ENCODE results near the gene MC1R. TPM values are rescaled to one million over a fixed set of nuclear protein-coding genes. Genes with fewer than 3 reads are reported as not detected.

The MC1R gene
- total RNA-seq, 8 experiments from 2014 or later, result 2.8 to 8.4 (median 5.1) TPM

DNA sequence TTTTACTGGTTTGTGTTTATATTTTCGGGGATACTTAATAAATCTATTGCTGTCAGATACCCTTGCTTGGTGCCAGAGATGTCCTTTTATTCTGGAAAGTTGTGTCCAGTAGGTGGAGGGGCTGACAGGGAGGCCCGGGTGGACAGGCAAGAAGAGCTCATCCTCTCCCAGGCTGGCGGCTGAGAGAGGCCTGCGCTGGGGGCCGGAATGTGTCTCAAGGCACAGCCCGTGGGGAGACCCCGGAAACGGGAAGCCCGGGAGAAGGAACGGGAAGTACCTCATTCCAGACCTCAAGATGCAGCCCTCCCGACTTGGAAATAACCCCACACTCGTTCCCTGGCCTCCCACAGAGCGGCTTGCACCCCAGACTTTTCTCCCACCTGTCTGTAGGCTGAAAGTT, 17.4 kb downstream of the MC1R start:
- Histone ChIP-seq H3K4me3 (no peak overlapping the region), H3K4me1 (replicated peaks in 1 of 2) (peaks cover 13 to 15% of the 10 kb centered on the region in 2 donors), H3K27ac (peak overlapping the region in 1 of 2 donors; percentile 4)
- no peak for ATAC-seq (replicated peaks in 6 of 8)
- in situ Hi-C loops (cut with MboI; ENCODE audit: low pct_unique_long_range_greater_than_20kb in 2 of 9, low sequenced_read_pairs in 9 of 9, unreplicated experiment in 9 of 9), result no loop called here
- WGBS, 10 experiments, result 83 to 100% (median 91%) methylated on average over 1 to 10 of the region's 13 CpGs; no CpG with 5 or more reads in 2 of the 10 experiments

GRCh38 chr16:89936508-89936907, 17.8 kb downstream of the MC1R start:
- peak in 2 of 8 experiments; percentile 6 to 7 for ATAC-seq (replicated peaks in 6 of 8)
- Histone ChIP-seq H3K27ac (no peak overlapping the region), H3K4me1 (replicated peaks in 1 of 2) (peaks cover 13 to 15% of the 10 kb centered on the region in 2 donors), H3K4me3 (no peak overlapping the region)
- in situ Hi-C loops (cut with MboI; ENCODE audit: low pct_unique_long_range_greater_than_20kb in 2 of 9, low sequenced_read_pairs in 9 of 9, unreplicated experiment in 9 of 9), result no loop called here
- WGBS, 10 experiments, result 73 to 92% (median 90%) methylated on average over 2 to 3 of the region's 14 CpGs; no CpG with 5 or more reads in 7 of the 10 experiments

DNA sequence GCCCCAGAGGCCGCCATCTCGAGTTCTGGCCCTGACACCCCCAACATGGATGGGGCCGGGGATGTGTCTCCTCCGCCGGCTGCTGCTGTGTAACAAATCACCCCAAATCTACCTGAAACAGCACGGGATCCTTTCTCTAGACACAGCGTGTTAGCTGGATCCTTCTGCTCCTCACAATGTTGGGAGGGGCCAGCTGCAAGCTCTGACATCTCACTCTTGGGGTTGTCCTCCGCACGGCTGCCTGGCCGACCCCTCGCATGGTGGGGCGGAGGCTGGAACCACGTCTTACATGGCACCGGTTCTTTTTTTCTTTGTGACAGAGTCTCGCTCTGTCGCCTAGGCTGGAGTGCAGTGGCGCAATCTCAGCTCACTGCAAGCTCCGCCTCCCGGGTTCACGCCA, 18.3 kb downstream of the MC1R start:
- H3K27ac ChIP-seq, result no peak overlapping the region
- peak in 2 of 8 experiments; percentile 2 to 3 for ATAC-seq (replicated peaks in 6 of 8)
- no peak overlapping the region for H3K4me3 ChIP-seq
- in situ Hi-C loops (cut with MboI; ENCODE audit: low pct_unique_long_range_greater_than_20kb in 2 of 9, low sequenced_read_pairs in 9 of 9, unreplicated experiment in 9 of 9), result no loop called here
- H3K4me1 ChIP-seq (replicated peaks in 1 of 2), result peaks cover 13 to 15% of the 10 kb centered on the region in 2 donors
- 60 to 100% (median 94%) methylated on average over 1 to 9 of the region's 20 CpGs; no CpG with 5 or more reads in 6 of the 10 experiments for WGBS, 10 experiments

DNA sequence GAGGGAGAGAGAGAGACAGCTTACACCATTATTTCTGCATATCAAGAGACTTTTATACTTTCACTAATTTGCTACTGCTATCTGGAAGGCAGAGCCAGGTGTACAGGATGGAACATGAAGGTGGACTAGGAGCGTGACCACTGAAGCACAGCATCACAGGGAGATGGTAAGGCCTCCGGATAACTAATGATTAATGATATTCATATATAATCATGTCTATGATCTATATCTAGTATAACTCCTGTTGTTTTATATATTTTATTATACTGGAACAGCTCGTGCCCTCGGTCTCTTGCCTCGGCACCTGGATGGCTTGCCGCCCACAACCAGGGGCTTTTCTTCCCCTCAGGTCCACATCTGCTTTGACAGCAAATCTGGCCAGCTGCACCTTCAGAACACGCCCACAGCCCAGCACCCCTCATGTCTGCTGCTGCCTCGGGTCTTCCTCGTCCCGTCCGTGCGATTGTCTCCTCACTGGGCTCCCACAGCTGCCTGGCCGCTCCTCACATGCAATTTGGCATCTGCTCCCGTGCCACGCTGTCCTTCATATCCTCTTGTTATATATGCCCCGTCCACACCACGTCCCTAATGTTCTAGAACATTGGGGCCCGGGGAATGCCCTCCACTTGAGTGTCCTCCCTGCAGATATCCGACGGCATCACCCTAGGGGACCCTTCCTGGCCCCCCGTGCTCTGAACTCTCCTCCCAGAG, 19.7 kb downstream of the MC1R start:
- Histone ChIP-seq H3K4me3 (peak overlapping the region in 1 of 5 donors; percentile 13), H3K4me1 (replicated peaks in 1 of 2) (peaks cover 13 to 15% of the 10 kb centered on the region in 2 donors), H3K27ac (peak overlapping the region in 1 of 2 donors; percentile 19)
- in situ Hi-C loops (cut with MboI; ENCODE audit: low pct_unique_long_range_greater_than_20kb in 2 of 9, low sequenced_read_pairs in 9 of 9, unreplicated experiment in 9 of 9), result no loop called here
- peak in 4 of 8 experiments; percentile 6 to 25 (median 10) for ATAC-seq (replicated peaks in 6 of 8)
- 50 to 100% (median 80%) methylated on average over 1 to 10 of the region's 21 CpGs; no CpG with 5 or more reads in 2 of the 10 experiments for WGBS, 10 experiments

GRCh38 chr16:89944773-89945172, 26.1 kb downstream of the MC1R start:
- ATAC-seq (replicated peaks in 6 of 8), result no peak
- H3K27ac ChIP-seq, result no peak overlapping the region
- peaks cover 8 to 9% of the 10 kb centered on the region in 2 donors for H3K4me1 ChIP-seq (replicated peaks in 1 of 2)
- in situ Hi-C loops (cut with MboI; ENCODE audit: low pct_unique_long_range_greater_than_20kb in 2 of 9, low sequenced_read_pairs in 9 of 9, unreplicated experiment in 9 of 9), result no loop called here
- WGBS, 10 experiments, result 25 to 92% (median 61%) methylated on average over 2 to 5 of the region's 5 CpGs; no CpG with 5 or more reads in 3 of the 10 experiments
- no peak overlapping the region for H3K4me3 ChIP-seq

- ATAC-seq (replicated peaks in 6 of 8), result no peak
- in situ Hi-C loops (cut with MboI; ENCODE audit: low pct_unique_long_range_greater_than_20kb in 2 of 9, low sequenced_read_pairs in 9 of 9, unreplicated experiment in 9 of 9), result no loop called here
- 18 to 88% (median 59%) methylated on average over 2 to 7 of the region's 7 CpGs; no CpG with 5 or more reads in 3 of the 10 experiments for WGBS, 10 experiments
Measured at GRCh38 chr16:89945654-89946053, 27.0 kb downstream of the MC1R start.

DNA sequence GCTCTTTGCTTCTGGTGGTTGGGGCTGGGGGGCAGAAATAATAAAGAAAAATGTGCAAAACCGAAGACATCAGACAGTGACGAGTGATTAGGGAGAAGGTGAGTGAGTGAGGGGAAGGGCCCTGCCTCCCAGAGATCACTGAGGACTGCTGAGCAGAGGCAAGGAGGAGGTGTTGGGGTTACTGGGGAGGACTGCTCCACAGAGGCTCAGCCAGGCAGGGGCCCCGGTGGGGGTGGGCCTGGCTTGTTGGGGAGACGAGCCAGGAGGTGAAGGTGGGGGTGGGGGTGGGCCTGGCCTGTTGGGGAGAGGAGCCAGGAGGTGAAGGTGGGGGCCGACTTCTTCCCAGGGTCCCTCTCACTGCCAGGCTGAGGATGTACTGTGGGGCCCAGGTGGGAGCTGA, 27.9 kb downstream of the MC1R start:
- 65 to 93% (median 72%) methylated on average over 1 to 2 of the region's 5 CpGs; no CpG with 5 or more reads in 3 of the 10 experiments for WGBS, 10 experiments
- in situ Hi-C loops (cut with MboI; ENCODE audit: low pct_unique_long_range_greater_than_20kb in 2 of 9, low sequenced_read_pairs in 9 of 9, unreplicated experiment in 9 of 9), result no loop called here
- ATAC-seq (replicated peaks in 6 of 8), result no peak

More at GRCh38 chr16:89945654-89946053, 27.0 kb downstream of the MC1R start:
- peaks cover 9% of the 10 kb centered on the region in 2 donors for H3K4me1 ChIP-seq (replicated peaks in 1 of 2)
- no peak overlapping the region for H3K27ac ChIP-seq
- H3K4me3 ChIP-seq, result no peak overlapping the region

DNA sequence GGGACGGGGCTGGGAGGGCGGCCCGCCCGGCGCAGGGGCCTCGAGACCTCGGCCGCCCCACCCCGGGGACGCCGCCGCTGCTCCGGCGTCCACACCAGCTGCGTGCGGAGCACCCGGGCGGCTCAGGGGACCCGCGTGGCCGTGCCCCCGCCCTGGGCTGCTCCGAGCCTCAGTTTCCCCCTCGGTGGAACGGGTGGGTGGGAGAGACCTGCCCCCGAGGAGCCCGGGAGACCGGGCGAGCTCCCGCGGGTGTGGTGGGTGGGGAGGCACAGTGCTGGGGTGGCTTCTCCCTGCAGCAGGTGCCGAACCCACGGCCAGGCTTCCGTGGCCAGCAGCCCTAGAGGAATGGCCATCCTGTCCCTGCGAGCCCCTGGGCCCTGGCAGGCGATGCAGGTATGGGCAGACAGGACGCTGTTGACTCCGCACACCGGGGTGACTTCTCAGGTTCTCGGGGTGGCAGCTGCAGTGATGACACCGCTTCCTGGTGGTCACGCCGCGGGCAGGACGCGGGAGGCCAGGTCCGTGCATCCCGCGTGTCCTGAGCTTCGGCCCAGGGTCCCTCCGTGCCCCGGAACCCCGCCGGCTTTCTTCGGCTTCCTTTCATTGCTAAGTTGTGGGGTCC, 30.6 kb downstream of the MC1R start:
- no peak overlapping the region for H3K27ac ChIP-seq
- WGBS, 10 experiments, result 33% methylated on average over 5 of the region's 55 CpGs; no CpG with 5 or more reads in 9 of the 10 experiments
- in situ Hi-C loops (cut with MboI; ENCODE audit: low pct_unique_long_range_greater_than_20kb in 2 of 9, low sequenced_read_pairs in 9 of 9, unreplicated experiment in 9 of 9), result no loop called here
- H3K4me3 ChIP-seq, result peak overlapping the region; percentile 53 to 83 (median 62)
- peaks cover 9% of the 10 kb centered on the region in 2 donors for H3K4me1 ChIP-seq (replicated peaks in 1 of 2)
- peak; percentile 14 to 28 (median 24) for ATAC-seq (replicated peaks in 6 of 8)

More for the DNA sequence above, 27.9 kb downstream of the MC1R start:
- no peak overlapping the region for H3K27ac ChIP-seq
- H3K4me3 ChIP-seq, result no peak overlapping the region
- peaks cover 9% of the 10 kb centered on the region in 2 donors for H3K4me1 ChIP-seq (replicated peaks in 1 of 2)

DNA sequence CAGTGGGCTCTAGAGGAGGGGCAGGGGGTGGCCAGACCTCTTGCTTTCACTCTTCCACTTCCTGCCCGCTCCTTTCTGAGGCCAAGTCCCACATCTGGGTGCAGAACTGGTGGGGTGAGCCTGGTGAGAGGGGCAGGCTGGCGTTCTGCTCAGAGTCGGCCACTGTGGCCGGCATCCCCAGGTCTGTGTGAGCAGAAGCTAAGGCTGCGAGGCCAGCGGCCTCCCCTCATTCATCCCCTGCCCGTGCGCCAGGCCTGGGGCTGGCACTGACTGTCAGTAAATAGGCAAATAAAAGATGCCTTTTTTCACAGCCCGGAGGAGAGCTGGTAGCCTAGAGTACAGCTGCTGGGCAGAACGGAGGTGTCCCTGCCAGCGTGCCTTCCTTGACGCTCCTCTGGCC, 31.1 kb downstream of the MC1R start:
- Histone ChIP-seq H3K4me1 (replicated peaks in 1 of 2) (peaks cover 9% of the 10 kb centered on the region in 2 donors), H3K27ac (no peak overlapping the region), H3K4me3 (peak overlapping the region; percentile 53 to 83 (median 62))
- ATAC-seq (replicated peaks in 6 of 8), result peak in 1 of 8 experiments; percentile 3
- 20 to 86% (median 70%) methylated on average over 1 to 2 of the region's 12 CpGs; no CpG with 5 or more reads in 6 of the 10 experiments for WGBS, 10 experiments
- in situ Hi-C loops (cut with MboI; ENCODE audit: low pct_unique_long_range_greater_than_20kb in 2 of 9, low sequenced_read_pairs in 9 of 9, unreplicated experiment in 9 of 9), result no loop called here

GRCh38 chr16:89951509-89951908, 32.8 kb downstream of the MC1R start:
- WGBS, 10 experiments, result 93 to 100% (median 100%) methylated on average over 1 to 3 of the region's 5 CpGs; no CpG with 5 or more reads in 4 of the 10 experiments
- H3K4me3 ChIP-seq, result no peak overlapping the region
- H3K4me1 ChIP-seq (replicated peaks in 1 of 2), result peaks cover 9% of the 10 kb centered on the region in 2 donors
- no peak for ATAC-seq (replicated peaks in 6 of 8)
- in situ Hi-C loops (cut with MboI; ENCODE audit: low pct_unique_long_range_greater_than_20kb in 2 of 9, low sequenced_read_pairs in 9 of 9, unreplicated experiment in 9 of 9), result no loop called here
- no peak overlapping the region for H3K27ac ChIP-seq

- peaks cover 9% of the 10 kb centered on the region in 2 donors for H3K4me1 ChIP-seq (replicated peaks in 1 of 2)
- in situ Hi-C loops (cut with MboI; ENCODE audit: low pct_unique_long_range_greater_than_20kb in 2 of 9, low sequenced_read_pairs in 9 of 9, unreplicated experiment in 9 of 9), result no loop called here
- no peak for ATAC-seq (replicated peaks in 6 of 8)
- no peak overlapping the region for H3K4me3 ChIP-seq
- no peak overlapping the region for H3K27ac ChIP-seq
- WGBS, 10 experiments, result 80 to 100% (median 100%) methylated on average over 1 to 4 of the region's 12 CpGs; no CpG with 5 or more reads in 4 of the 10 experiments
Measured at GRCh38 chr16:89952049-89952448, 33.4 kb downstream of the MC1R start.

DNA sequence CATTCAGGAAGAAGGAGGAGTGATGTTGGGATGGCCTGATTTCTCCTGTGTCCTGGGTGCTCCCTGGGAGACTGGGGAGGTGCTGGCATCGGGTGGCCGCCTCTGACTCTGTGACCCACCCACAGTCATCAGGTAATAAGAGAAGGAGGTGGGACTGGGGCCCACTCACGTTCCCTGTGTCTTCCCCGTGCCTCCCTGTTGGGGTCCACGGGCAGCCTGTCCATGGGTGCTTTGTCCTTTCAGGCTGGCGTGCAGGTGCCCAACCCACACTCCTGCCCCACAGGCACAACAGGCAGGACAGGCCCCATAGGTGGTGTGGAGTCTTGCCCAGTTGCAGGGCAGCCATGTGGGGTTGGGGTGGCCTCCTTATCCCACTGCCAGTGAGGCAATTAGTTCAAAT, 33.9 kb downstream of the MC1R start:
- WGBS, 10 experiments, result 85 to 100% (median 100%) methylated on average over 1 to 4 of the region's 6 CpGs; no CpG with 5 or more reads in 4 of the 10 experiments
- H3K27ac ChIP-seq, result no peak overlapping the region
- peaks cover 8 to 10% of the 10 kb centered on the region in 2 donors for H3K4me1 ChIP-seq (replicated peaks in 1 of 2)
- in situ Hi-C loops (cut with MboI; ENCODE audit: low pct_unique_long_range_greater_than_20kb in 2 of 9, low sequenced_read_pairs in 9 of 9, unreplicated experiment in 9 of 9), result no loop called here
- no peak for ATAC-seq (replicated peaks in 6 of 8)
- H3K4me3 ChIP-seq, result no peak overlapping the region
